ENCODE results near the gene ARRDC2.
"Not testable (repeated sequence)": the region's sequence is repeated elsewhere in the genome, so short reads cannot be mapped to it uniquely, and the experiment has no call there.

- not testable (repeated sequence) for TF ChIP-seq CTCF, POLR2A, POLR2AphosphoS5 (IDR thresholded peaks at IDR 0.05)
These were observed 24.1 kb downstream of the ARRDC2 start for GRCh38 chr19:18032102-18032501.
